B cell (primary cell): Measurements from ENCODE around the gene NCK1. TPM values are rescaled to one million over a fixed set of nuclear protein-coding genes. Genes with fewer than 3 reads are reported as not detected.
"Not testable (repeated sequence)": the region's sequence is repeated elsewhere in the genome, so short reads cannot be mapped to it uniquely, and the experiment has no call there.

Experiments
- ATAC-seq: fragments of 200-7000 bp; cut with Tn5 transposase; one replicate; pipeline ENCODE4 v1.10.0; 2021; ENCODE audit warnings: low read depth, mild to moderate bottlenecking, moderate number of reproducible peaks, moderate library complexity
- CTCF ChIA-PET: fragments of 350-600 bp; sonication (Branson Sonifier 250); formaldehyde crosslinking; loops from one replicate; lab custom pipeline; 2021; ENCODE audit warnings: antibody characterized with exemption, inconsistent platforms; lab: Charles Lee
- POLR2A ChIA-PET: fragments of 350-600 bp; sonication (Branson Sonifier 250); formaldehyde crosslinking; loops from one replicate; lab custom pipeline; 2021; ENCODE audit warnings: antibody characterized with exemption; lab: Charles Lee
- DNase-seq: peaks from one replicate; pipeline ENCODE4 v3.0.0; 2013
- H2AFZ ChIP-seq: 2 replicates; pipeline ENCODE4 v1.6.1; 2012; ENCODE audit warnings: mild to moderate bottlenecking, low read depth, low read length; ENCODE audit not compliant: insufficient read depth, poor library complexity, severe bottlenecking
- H3K27ac ChIP-seq, 2 donors: 1 replicate in 1 of 2; 2 replicates in 1 of 2; pipeline ENCODE4 v1.5.1; 2012 to 2013; ENCODE audit warnings: low read length in 2 of 2, mild to moderate bottlenecking in 2 of 2, moderate library complexity in 1 of 2
- H3K27me3 ChIP-seq, 4 experiments: fragments of 200-600 bp in 1 of 4; sonication (generic) in 1 of 4; replicated peaks in 1 of 4; 1 replicate in 2 of 4; 2 replicates in 2 of 4; pipeline versions ENCODE4 v1.6.1 to v1.7.0; 2013 to 2016; ENCODE audit warnings: low read length in 3 of 4, mild to moderate bottlenecking in 2 of 4, mixed read lengths in 1 of 4, moderate library complexity in 1 of 4; ENCODE audit not compliant: insufficient read depth in 4 of 4, control insufficient read depth in 3 of 4; ENCODE audit errors: control extremely low read depth in 1 of 4
- H3K36me3 ChIP-seq, 2 experiments: replicated peaks in 1 of 2; 1 replicate in 1 of 2; 2 replicates in 1 of 2; pipeline versions ENCODE4 v1.6.1 to v1.7.1; 2013; ENCODE audit warnings: low read length in 1 of 2; ENCODE audit not compliant: insufficient read depth in 2 of 2, control insufficient read depth in 1 of 2; ENCODE audit errors: control extremely low read depth in 1 of 2, extremely low read depth in 1 of 2
- H3K4me1 ChIP-seq, 2 donors: fragments of 200-600 bp in 1 of 2; sonication (generic) in 1 of 2; 1 replicate in 1 of 2; 2 replicates in 1 of 2; pipeline versions ENCODE4 v1.5.1 to v1.6.1; 2013 to 2017; ENCODE audit warnings: low read length in 2 of 2; ENCODE audit not compliant: control insufficient read depth in 2 of 2, insufficient read depth in 2 of 2
- H3K4me2 ChIP-seq: replicated peaks from 2 replicates; pipeline ENCODE3; 2012; ENCODE audit warnings: mild to moderate bottlenecking, low read depth, low read length; ENCODE audit not compliant: poor library complexity, severe bottlenecking
- H3K4me3 ChIP-seq, 5 experiments: fragments of 200-600 bp in 1 of 5; sonication (generic) in 1 of 5; 1 replicate in 3 of 5; 2 replicates in 2 of 5; pipeline versions ENCODE4 v1.5.1 to v1.7.0; 2011 to 2016; ENCODE audit warnings: low read length in 4 of 5, mild to moderate bottlenecking in 4 of 5, low read depth in 2 of 5, control low read depth in 1 of 5, moderate library complexity in 1 of 5; ENCODE audit not compliant: insufficient read depth in 1 of 5; ENCODE audit errors: control extremely low read depth in 1 of 5, extremely low read depth in 1 of 5
- H3K79me2 ChIP-seq: fragments of 200-600 bp; sonication (generic); one replicate; pipeline ENCODE4 v1.6.0; 2016; ENCODE audit warnings: low read length; ENCODE audit not compliant: control insufficient read depth, insufficient read depth
- H3K9ac ChIP-seq: fragments of 200-600 bp; sonication (generic); 2 replicates; pipeline ENCODE4 v1.6.1; 2017; ENCODE audit warnings: mild to moderate bottlenecking, low read length, moderate library complexity
- H3K9me3 ChIP-seq, 3 donors: one replicate each; pipeline versions ENCODE4 v1.6.1 to v1.7.1; 2013; ENCODE audit warnings: low read length in 2 of 3; ENCODE audit not compliant: control insufficient read depth in 2 of 3, insufficient read depth in 1 of 3; ENCODE audit errors: control extremely low read depth in 1 of 3
- H4K20me1 ChIP-seq: 2 replicates; pipeline ENCODE4 v1.6.0; 2012; ENCODE audit warnings: mild to moderate bottlenecking, low read length; ENCODE audit not compliant: insufficient read depth, control insufficient read depth, poor library complexity, severe bottlenecking
- H3K27ac Mint-ChIP-seq: one replicate; pipeline ENCODE4 v1.8.0; 2021; ENCODE audit warnings: mixed read lengths
- H3K27me3 Mint-ChIP-seq: one replicate; pipeline ENCODE4 v1.8.0; 2021; ENCODE audit warnings: mixed read lengths
- H3K4me1 Mint-ChIP-seq: one replicate; pipeline ENCODE4 v1.8.0; 2021; ENCODE audit warnings: mixed read lengths
- H3K4me3 Mint-ChIP-seq: one replicate; pipeline ENCODE4 v1.8.0; 2021; ENCODE audit warnings: mixed read lengths
- H3K9me3 Mint-ChIP-seq: one replicate; pipeline ENCODE4 v1.8.0; 2022; ENCODE audit warnings: mixed read lengths; ENCODE audit not compliant: insufficient read depth
- EZH2 ChIP-seq: IDR thresholded peaks from 2 replicates; pipeline ENCODE4 v1.6.1; 2012; ENCODE audit warnings: borderline replicate concordance, low read depth, mild to moderate bottlenecking, moderate library complexity, low read length; ENCODE audit not compliant: insufficient read depth, poor library complexity, severe bottlenecking
- WGBS: methylation state at CpG from one replicate; pipeline ENCODE4 v1.1.5; 2013; ENCODE audit warnings: missing lambda C conversion rate; ENCODE audit not compliant: insufficient coverage; 5-methylcytosine and 5-hydroxymethylcytosine counted together
- intact Hi-C: fragments of 100-400 bp; cut with micrococcal nuclease; formaldehyde crosslinking; loops from one replicate; pipeline ENCODE4 v1.10.0; 2022
- polyA plus RNA-seq: library from polyadenylated mRNA; depleted of rRNA; stranded (reverse); fragments of >200 nt; gene quantifications from 2 replicates; pipeline ENCODE4 v1.2.3, GENCODE V29; 2012
- total RNA-seq, 2 donors: library from RNA; stranded (reverse); fragments of 120-200 nt in 1 of 2; gene quantifications; 1 replicate in 1 of 2; 2 replicates in 1 of 2; pipeline versions ENCODE4 v1.2.3 to v1.2.4, GENCODE V29; 2013 to 2022
- TF ChIP-seq, protein P1 (sequence below): fragments of 200-600 bp; IDR thresholded peaks from one replicate; pipeline ENCODE4 v1.8.0; 2022; ENCODE audit warnings: antibody characterized with exemption, mild to moderate bottlenecking

NCK1 gene
- total and polyA plus RNA-seq, 2 donors (not counting 1 experiment from before 2014, with no cell fraction given), result 12.6 to 32.4 TPM

DNA sequence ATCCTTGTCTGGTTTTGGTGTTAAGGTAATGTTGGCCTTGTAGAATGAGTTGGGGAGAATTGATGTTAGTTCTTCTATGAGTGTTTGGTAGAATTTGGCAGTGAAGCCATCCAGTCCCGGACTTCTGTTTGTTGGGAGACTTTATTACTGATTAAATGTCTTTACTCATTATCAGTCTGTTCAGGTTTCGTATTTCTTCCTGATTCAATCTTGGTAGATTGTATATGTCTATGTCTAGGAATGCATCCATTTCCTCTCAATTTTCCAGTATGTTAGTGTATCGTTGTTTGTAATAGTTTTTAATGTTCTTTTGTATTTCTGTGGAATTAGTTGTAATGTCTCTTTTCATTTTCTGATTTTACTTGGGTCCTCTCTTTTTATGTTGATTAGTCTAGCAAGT is 39.4 kb downstream of the NCK1 start:
- H3K9me3 ChIP-seq, result peaks cover 0 to 28% (median 22%) of the 10 kb centered on the region in 3 donors
- H3K4me3 Mint-ChIP-seq, result no peak overlapping the region
- peak overlapping the region in 1 of 2 donors; percentile 24 for H3K27ac ChIP-seq
- H3K4me3 ChIP-seq, result no peak overlapping the region
- ATAC-seq (no peak), DNase-seq (no peak)
- H3K9ac ChIP-seq, result no peak overlapping the region
- ChIA-PET CTCF (interaction anchor here (0.9 kb wide), 1 partner anchor 112 kb away, joined by 3 read pairs; no protein-coding TSS in a partner anchor), POLR2A (no interaction called here)
- WGBS, result no CpG with 5 or more reads among the region's 3 CpGs
- no peak overlapping the region for H2AFZ ChIP-seq
- H4K20me1 ChIP-seq, result peaks cover 15% of the 10 kb centered on the region
- no peak overlapping the region for H3K27ac Mint-ChIP-seq
- H3K4me2 ChIP-seq, result no peak overlapping the region
- peaks cover 25 to 50% of the 10 kb centered on the region in 2 donors for H3K4me1 ChIP-seq
- no peaks in the 10 kb centered on the region for H3K27me3 ChIP-seq
- H3K79me2 ChIP-seq, result peaks cover 94% of the 10 kb centered on the region
- peaks cover 62% of the 10 kb centered on the region for H3K4me1 Mint-ChIP-seq
- H3K9me3 Mint-ChIP-seq, result peaks cover 4% of the 10 kb centered on the region
- peaks cover 0 to 13% of the 10 kb centered on the region in 2 experiments for H3K36me3 ChIP-seq
- H3K27me3 Mint-ChIP-seq, result no peaks in the 10 kb centered on the region
- intact Hi-C loops, result loop anchor here (1.0 to 5.0 kb wide), 3 partner anchors 8 to 39 kb away; partner anchors contain the start of gene NCK1
- TF ChIP-seq, protein P1, sequence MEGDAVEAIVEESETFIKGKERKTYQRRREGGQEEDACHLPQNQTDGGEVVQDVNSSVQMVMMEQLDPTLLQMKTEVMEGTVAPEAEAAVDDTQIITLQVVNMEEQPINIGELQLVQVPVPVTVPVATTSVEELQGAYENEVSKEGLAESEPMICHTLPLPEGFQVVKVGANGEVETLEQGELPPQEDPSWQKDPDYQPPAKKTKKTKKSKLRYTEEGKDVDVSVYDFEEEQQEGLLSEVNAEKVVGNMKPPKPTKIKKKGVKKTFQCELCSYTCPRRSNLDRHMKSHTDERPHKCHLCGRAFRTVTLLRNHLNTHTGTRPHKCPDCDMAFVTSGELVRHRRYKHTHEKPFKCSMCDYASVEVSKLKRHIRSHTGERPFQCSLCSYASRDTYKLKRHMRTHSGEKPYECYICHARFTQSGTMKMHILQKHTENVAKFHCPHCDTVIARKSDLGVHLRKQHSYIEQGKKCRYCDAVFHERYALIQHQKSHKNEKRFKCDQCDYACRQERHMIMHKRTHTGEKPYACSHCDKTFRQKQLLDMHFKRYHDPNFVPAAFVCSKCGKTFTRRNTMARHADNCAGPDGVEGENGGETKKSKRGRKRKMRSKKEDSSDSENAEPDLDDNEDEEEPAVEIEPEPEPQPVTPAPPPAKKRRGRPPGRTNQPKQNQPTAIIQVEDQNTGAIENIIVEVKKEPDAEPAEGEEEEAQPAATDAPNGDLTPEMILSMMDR, result no peak
- no peak for TF ChIP-seq EZH2

DNA sequence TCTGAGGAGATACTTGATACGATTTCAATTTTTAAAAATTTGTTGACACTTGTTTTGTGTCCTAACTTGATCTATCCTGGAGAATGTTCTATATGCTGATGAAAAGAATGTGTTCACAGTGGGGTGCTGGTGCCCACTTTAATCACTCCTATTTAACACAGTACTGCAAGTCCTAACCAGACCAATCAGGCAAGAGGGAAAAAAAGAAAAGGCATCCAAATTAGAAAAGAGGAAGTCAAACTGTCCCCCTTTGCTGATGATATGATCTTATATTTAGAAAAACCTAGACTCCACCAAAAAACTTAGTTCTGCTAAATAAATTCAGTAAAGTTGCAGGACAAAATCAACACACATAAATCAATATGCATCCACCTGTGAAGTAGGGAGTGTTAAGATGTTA is 40.5 kb downstream of the NCK1 start:
- H2AFZ ChIP-seq, CTCF ChIA-PET, POLR2A ChIA-PET, H3K4me3 ChIP-seq, H3K9me3 Mint-ChIP-seq, H3K27me3 ChIP-seq, H3K27me3 Mint-ChIP-seq: not testable (repeated sequence)
- H3K9ac ChIP-seq, result peak overlapping the region; percentile 6
- peaks cover 64% of the 10 kb centered on the region for H3K4me1 Mint-ChIP-seq
- peaks cover 31 to 46% of the 10 kb centered on the region in 2 donors for H3K4me1 ChIP-seq
- peaks cover 22% of the 10 kb centered on the region for H4K20me1 ChIP-seq
- H3K9me3 ChIP-seq, result peaks cover 0 to 34% (median 22%) of the 10 kb centered on the region in 3 donors
- no CpG with 5 or more reads among the region's 1 CpG for WGBS
- DNase-seq (peak; percentile 16), ATAC-seq (peak; percentile 21)
- H3K79me2 ChIP-seq, result peaks cover 94% of the 10 kb centered on the region
- peaks cover 0 to 13% of the 10 kb centered on the region in 2 experiments for H3K36me3 ChIP-seq
- peak overlapping the region; percentile 82 for H3K27ac Mint-ChIP-seq
- peak overlapping the region; percentile 34 for H3K4me2 ChIP-seq
- intact Hi-C loops, result loop anchor here (5.0 kb wide), 2 partner anchors 35 to 40 kb away; partner anchors contain the start of gene NCK1
- H3K27ac ChIP-seq, result peak overlapping the region in 1 of 2 donors; percentile 37
- peak overlapping the region; percentile 52 for H3K4me3 Mint-ChIP-seq
